HL-60 (cell line): ENCODE measurements around the gene SLC35E4.
"Not testable (repeated sequence)": the region's sequence is repeated elsewhere in the genome, so short reads cannot be mapped to it uniquely, and the experiment has no call there.

Source experiments
- CTCF ChIP-seq: IDR thresholded peaks from one replicate; pipeline ENCODE4 v1.5.1; 2011; ENCODE audit warnings: low read length, control low read depth, inconsistent platforms; ENCODE audit not compliant: insufficient read depth
- GABPA ChIP-seq: IDR thresholded peaks from 2 replicates; pipeline ENCODE4 v1.6.1; 2012; ENCODE audit warnings: low read depth
- POLR2AphosphoS5 ChIP-seq: IDR thresholded peaks from 2 replicates; pipeline ENCODE4 v1.6.1; 2012; ENCODE audit warnings: low read depth
- REST ChIP-seq: IDR thresholded peaks from 2 replicates; pipeline ENCODE4 v1.6.1; 2012; ENCODE audit warnings: low read depth; ENCODE audit not compliant: insufficient replicate concordance
- SPI1 ChIP-seq: IDR thresholded peaks from 2 replicates; pipeline ENCODE4 v1.6.1; 2012; ENCODE audit warnings: low read depth, mild to moderate bottlenecking, borderline replicate concordance

DNA sequence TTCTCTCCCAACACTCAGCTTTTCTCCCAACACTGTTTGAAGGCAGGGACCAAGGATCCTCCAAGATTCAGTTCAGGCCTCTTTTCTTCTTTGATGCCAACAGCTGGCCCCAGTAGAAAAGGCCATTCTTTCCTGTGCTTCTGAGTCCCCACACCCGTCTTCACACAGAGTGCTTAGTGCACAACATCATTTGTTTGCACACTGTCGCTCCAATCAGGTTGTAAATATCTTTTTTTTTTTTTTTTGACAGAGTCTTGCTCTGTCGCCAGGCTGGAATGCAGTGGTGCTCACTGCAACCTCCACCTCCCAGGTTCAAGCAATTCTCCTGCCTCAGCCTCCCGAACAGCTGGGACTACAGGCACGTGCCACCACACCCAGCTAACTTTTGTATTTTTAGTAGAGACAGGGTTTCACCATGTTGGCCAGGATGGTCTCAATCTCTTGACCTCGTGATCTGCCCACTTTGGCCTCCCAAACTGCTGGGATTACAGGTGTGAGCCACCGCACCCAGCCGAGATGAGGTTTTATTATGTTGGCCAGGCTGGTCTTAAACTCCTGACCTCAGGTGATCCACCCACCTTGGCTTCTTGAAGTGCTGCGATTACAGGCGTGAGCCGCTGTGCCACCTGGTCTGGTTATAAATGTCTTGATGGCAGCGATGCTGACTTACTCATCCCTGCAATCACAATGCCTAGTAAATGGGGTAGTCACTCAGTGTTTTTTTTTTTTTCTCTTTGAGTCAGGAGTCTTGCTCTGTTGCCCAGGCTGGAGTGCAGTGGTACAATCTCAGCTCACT lies 44.5 kb downstream of the SLC35E4 start:
- TF ChIP-seq SPI1, CTCF, POLR2AphosphoS5, REST, GABPA: not testable (repeated sequence)
